ENCODE measurements around the gene FAM13B.
"Not testable (repeated sequence)": the region's sequence is repeated elsewhere in the genome, so short reads cannot be mapped to it uniquely, and the experiment has no call there.

The FAM13B gene

DNA sequence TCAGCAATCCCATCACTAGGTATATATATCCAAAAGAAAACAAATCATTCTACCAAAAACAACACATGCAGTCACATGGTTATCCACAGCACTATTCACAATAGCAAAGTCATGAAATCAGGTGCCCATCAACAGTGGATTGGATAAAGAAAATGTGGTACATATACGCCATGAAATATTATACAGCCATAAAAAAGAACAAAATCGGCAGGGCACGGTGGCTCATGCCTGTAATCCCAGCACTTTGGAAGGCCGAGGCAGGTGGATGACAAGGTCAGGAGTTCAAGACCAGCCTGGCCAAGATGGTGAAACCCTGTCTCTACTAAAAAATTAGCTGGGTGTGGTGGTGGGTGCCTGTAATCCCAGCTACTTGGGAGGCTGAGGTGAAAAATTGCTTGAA, 88.6 kb downstream of the FAM13B start:
- H4K8ac ChIP-seq (ENCODE audit: low read length); H2AFZ ChIP-seq (ENCODE audit: low read depth, low read length); H3K27me3 ChIP-seq (ENCODE audit: control insufficient read depth in 1 of 2, insufficient read depth in 1 of 2, low read length in 2 of 2); H3K23ac ChIP-seq (ENCODE audit: low read length in 2 of 2); DNase-seq; H2BK5ac ChIP-seq (ENCODE audit: low read depth, low read length, poor library complexity, severe bottlenecking); H2BK15ac ChIP-seq (ENCODE audit: low read depth, poor library complexity, severe bottlenecking); H3K18ac ChIP-seq (ENCODE audit: low read depth in 1 of 2, low read length in 2 of 2); H3K79me1 ChIP-seq (replicated peaks; ENCODE audit: low read length, poor library complexity, severe bottlenecking); H2BK12ac ChIP-seq (ENCODE audit: low read length in 2 of 2); H4K91ac ChIP-seq (ENCODE audit: low read length); H3K27ac ChIP-seq (ENCODE audit: low read length, poor library complexity, severe bottlenecking); H3K14ac ChIP-seq (ENCODE audit: low read length in 2 of 2); H3K4ac ChIP-seq (ENCODE audit: low read depth in 1 of 2, low read length in 2 of 2); H3K9ac ChIP-seq (ENCODE audit: low read length); H3K4me3 ChIP-seq (ENCODE audit: insufficient read depth in 1 of 2, low read depth in 1 of 2, low read length in 2 of 2); H2AK5ac ChIP-seq (ENCODE audit: low read length, severe bottlenecking); H3K4me1 ChIP-seq (ENCODE audit: control insufficient read depth, insufficient read depth, low read depth, low read length); H2BK120ac ChIP-seq (ENCODE audit: low read depth, low read length); H3K4me2 ChIP-seq (ENCODE audit: low read length, poor library complexity, severe bottlenecking); H3K9me3 ChIP-seq (ENCODE audit: control insufficient read depth, low read length): not testable (repeated sequence)
- over 99% methylated on average over 4 of the region's 4 CpGs for WGBS
- H3K36me3 ChIP-seq (ENCODE audit: control insufficient read depth in 1 of 2, insufficient read depth in 2 of 2, low read depth in 1 of 2, low read length in 2 of 2) = peaks cover 17 to 96% of the 10 kb centered on the region in 2 experiments

DNA sequence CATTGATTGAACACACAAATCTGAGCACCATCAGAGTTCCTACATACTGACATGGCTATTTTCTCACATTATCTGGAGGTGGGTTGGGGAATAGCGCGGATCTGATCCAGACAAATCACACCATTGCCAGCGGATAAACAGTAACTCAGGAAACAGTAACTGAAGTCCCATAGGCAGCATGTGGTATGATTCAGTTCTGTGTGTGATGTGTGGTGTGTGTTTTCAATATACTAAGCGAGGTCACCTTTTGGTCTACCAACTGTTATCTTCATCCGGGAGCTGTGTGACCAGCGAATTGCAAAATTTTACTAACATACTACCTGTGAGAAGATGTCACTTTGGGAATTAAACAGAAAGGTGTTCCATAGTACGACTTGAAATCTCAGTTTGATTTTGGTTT, 93.5 kb downstream of the FAM13B start:
- Histone ChIP-seq H3K4me1 (ENCODE audit: control insufficient read depth, insufficient read depth, low read depth, low read length) (no peaks in the 10 kb centered on the region), H2BK12ac (ENCODE audit: low read length in 2 of 2) (no peak overlapping the region), H3K23ac (ENCODE audit: low read length in 2 of 2) (no peak overlapping the region), H3K4me3 (ENCODE audit: insufficient read depth in 1 of 2, low read depth in 1 of 2, low read length in 2 of 2) (no peak overlapping the region), H2AK5ac (ENCODE audit: low read length, severe bottlenecking) (no peak overlapping the region), H3K18ac (ENCODE audit: low read depth in 1 of 2, low read length in 2 of 2) (no peak overlapping the region), H3K27ac (ENCODE audit: low read length, poor library complexity, severe bottlenecking) (no peak overlapping the region), H3K4me2 (ENCODE audit: low read length, poor library complexity, severe bottlenecking) (no peak overlapping the region), H2AFZ (ENCODE audit: low read depth, low read length) (no peak overlapping the region), H3K9me3 (ENCODE audit: control insufficient read depth, low read length) (no peaks in the 10 kb centered on the region), H2BK120ac (ENCODE audit: low read depth, low read length) (no peak overlapping the region), H4K8ac (ENCODE audit: low read length) (no peak overlapping the region), H3K4ac (ENCODE audit: low read depth in 1 of 2, low read length in 2 of 2) (no peak overlapping the region), H3K27me3 (ENCODE audit: control insufficient read depth in 1 of 2, insufficient read depth in 1 of 2, low read length in 2 of 2) (no peaks in the 10 kb centered on the region), H3K79me1 (replicated peaks; ENCODE audit: low read length, poor library complexity, severe bottlenecking) (peaks cover 11% of the 10 kb centered on the region), H2BK5ac (ENCODE audit: low read depth, low read length, poor library complexity, severe bottlenecking) (no peak overlapping the region), H4K91ac (ENCODE audit: low read length) (no peak overlapping the region), H2BK15ac (ENCODE audit: low read depth, poor library complexity, severe bottlenecking) (no peak overlapping the region), H3K14ac (ENCODE audit: low read length in 2 of 2) (no peak overlapping the region), H3K9ac (ENCODE audit: low read length) (no peak overlapping the region), H3K36me3 (ENCODE audit: control insufficient read depth in 1 of 2, insufficient read depth in 2 of 2, low read depth in 1 of 2, low read length in 2 of 2) (peaks cover 16 to 80% of the 10 kb centered on the region in 2 experiments)
- no peak for DNase-seq
- WGBS = 80% methylated on average over 7 of the region's 7 CpGs

DNA sequence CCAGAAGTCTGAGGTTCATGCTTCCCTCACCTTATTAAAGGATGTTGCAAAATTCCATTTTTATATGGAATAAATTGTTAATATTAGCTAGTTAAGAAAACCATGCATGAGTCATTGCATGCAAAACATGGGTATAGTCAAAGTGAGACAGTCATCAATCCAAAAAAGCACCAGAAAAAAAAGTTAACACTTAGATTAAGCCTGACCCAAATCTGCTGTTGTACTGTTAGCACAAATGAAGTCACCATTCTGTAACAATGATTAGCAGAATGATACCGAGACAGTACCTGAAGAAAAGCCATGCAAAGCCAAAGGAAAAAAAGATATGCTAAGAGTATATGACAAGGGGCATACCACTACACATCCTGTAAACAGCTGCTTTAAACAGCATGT, 94.1 kb downstream of the FAM13B start:
- no peak overlapping the region for H2BK5ac ChIP-seq (ENCODE audit: low read depth, low read length, poor library complexity, severe bottlenecking)
- H2BK15ac ChIP-seq (ENCODE audit: low read depth, poor library complexity, severe bottlenecking) = no peak overlapping the region
- DNase-seq = no peak
- no peak overlapping the region for H3K14ac ChIP-seq (ENCODE audit: low read length in 2 of 2)
- no peaks in the 10 kb centered on the region for H3K9me3 ChIP-seq (ENCODE audit: control insufficient read depth, low read length)
- no peak overlapping the region for H4K91ac ChIP-seq (ENCODE audit: low read length)
- H3K4me2 ChIP-seq (ENCODE audit: low read length, poor library complexity, severe bottlenecking) = no peak overlapping the region
- H2AFZ ChIP-seq (ENCODE audit: low read depth, low read length) = no peak overlapping the region
- no peak overlapping the region for H4K8ac ChIP-seq (ENCODE audit: low read length)
- no peak overlapping the region for H3K9ac ChIP-seq (ENCODE audit: low read length)
- H3K27me3 ChIP-seq (ENCODE audit: control insufficient read depth in 1 of 2, insufficient read depth in 1 of 2, low read length in 2 of 2) = no peaks in the 10 kb centered on the region
- peaks cover 11% of the 10 kb centered on the region for H3K79me1 ChIP-seq (replicated peaks; ENCODE audit: low read length, poor library complexity, severe bottlenecking)
- no peak overlapping the region for H3K4ac ChIP-seq (ENCODE audit: low read depth in 1 of 2, low read length in 2 of 2)
- no CpG with 5 or more reads among the region's 1 CpG for WGBS
- H3K27ac ChIP-seq (ENCODE audit: low read length, poor library complexity, severe bottlenecking) = no peak overlapping the region
- H3K36me3 ChIP-seq (ENCODE audit: control insufficient read depth in 1 of 2, insufficient read depth in 2 of 2, low read depth in 1 of 2, low read length in 2 of 2) = peaks cover 15 to 75% of the 10 kb centered on the region in 2 experiments
- H3K4me1 ChIP-seq (ENCODE audit: control insufficient read depth, insufficient read depth, low read depth, low read length) = no peaks in the 10 kb centered on the region
- no peak overlapping the region for H2AK5ac ChIP-seq (ENCODE audit: low read length, severe bottlenecking)
- H3K23ac ChIP-seq (ENCODE audit: low read length in 2 of 2) = no peak overlapping the region
- no peak overlapping the region for H2BK12ac ChIP-seq (ENCODE audit: low read length in 2 of 2)
- H3K4me3 ChIP-seq (ENCODE audit: insufficient read depth in 1 of 2, low read depth in 1 of 2, low read length in 2 of 2) = no peak overlapping the region
- H3K18ac ChIP-seq (ENCODE audit: low read depth in 1 of 2, low read length in 2 of 2) = no peak overlapping the region
- no peak overlapping the region for H2BK120ac ChIP-seq (ENCODE audit: low read depth, low read length)

DNA sequence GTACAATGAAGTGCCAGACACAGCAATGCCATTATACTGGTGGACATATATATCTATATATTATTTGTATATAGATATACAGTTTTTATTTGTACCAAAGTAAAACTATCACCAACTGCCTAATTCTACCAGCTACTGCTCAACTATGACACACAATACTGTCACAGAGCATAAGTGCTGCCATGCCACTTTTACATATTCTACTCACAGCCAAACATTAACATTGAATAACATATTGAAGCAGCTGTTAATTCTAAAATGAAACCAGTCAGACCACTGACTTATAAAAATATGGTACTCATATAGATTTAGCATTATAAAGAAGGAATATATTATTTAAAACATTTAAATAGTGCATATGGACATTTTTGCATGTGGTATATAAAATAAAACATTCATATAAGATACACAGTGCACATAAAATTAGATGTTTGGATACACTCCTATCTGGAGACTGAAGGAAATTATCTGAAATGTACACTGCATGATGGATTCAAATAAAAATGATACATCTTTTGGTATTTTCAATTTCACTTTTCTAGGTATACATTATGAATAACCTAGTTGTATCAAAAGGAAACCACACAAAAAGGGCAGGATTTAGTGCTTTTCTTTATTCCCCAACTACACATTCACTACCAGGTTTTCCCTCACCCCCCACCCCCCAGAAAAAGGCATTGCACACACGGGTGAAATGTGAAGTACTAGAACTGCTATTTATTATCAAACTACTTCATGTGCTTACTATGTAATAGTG, 94.7 kb downstream of the FAM13B start:
- Histone ChIP-seq H4K91ac (ENCODE audit: low read length) (no peak overlapping the region), H3K27ac (ENCODE audit: low read length, poor library complexity, severe bottlenecking) (no peak overlapping the region), H2AK5ac (ENCODE audit: low read length, severe bottlenecking) (no peak overlapping the region), H3K4me1 (ENCODE audit: control insufficient read depth, insufficient read depth, low read depth, low read length) (no peaks in the 10 kb centered on the region), H3K9me3 (ENCODE audit: control insufficient read depth, low read length) (no peaks in the 10 kb centered on the region), H2BK12ac (ENCODE audit: low read length in 2 of 2) (no peak overlapping the region), H3K4me2 (ENCODE audit: low read length, poor library complexity, severe bottlenecking) (no peak overlapping the region), H3K79me1 (replicated peaks; ENCODE audit: low read length, poor library complexity, severe bottlenecking) (peaks cover 10% of the 10 kb centered on the region), H2BK5ac (ENCODE audit: low read depth, low read length, poor library complexity, severe bottlenecking) (no peak overlapping the region), H3K9ac (ENCODE audit: low read length) (no peak overlapping the region), H3K4me3 (ENCODE audit: insufficient read depth in 1 of 2, low read depth in 1 of 2, low read length in 2 of 2) (no peak overlapping the region), H3K14ac (ENCODE audit: low read length in 2 of 2) (no peak overlapping the region), H3K4ac (ENCODE audit: low read depth in 1 of 2, low read length in 2 of 2) (no peak overlapping the region), H3K27me3 (ENCODE audit: control insufficient read depth in 1 of 2, insufficient read depth in 1 of 2, low read length in 2 of 2) (no peaks in the 10 kb centered on the region), H3K36me3 (ENCODE audit: control insufficient read depth in 1 of 2, insufficient read depth in 2 of 2, low read depth in 1 of 2, low read length in 2 of 2) (peaks cover 15 to 73% of the 10 kb centered on the region in 2 experiments), H3K18ac (ENCODE audit: low read depth in 1 of 2, low read length in 2 of 2) (no peak overlapping the region), H3K23ac (ENCODE audit: low read length in 2 of 2) (no peak overlapping the region), H4K8ac (ENCODE audit: low read length) (no peak overlapping the region), H2BK120ac (ENCODE audit: low read depth, low read length) (no peak overlapping the region), H2AFZ (ENCODE audit: low read depth, low read length) (no peak overlapping the region), H2BK15ac (ENCODE audit: low read depth, poor library complexity, severe bottlenecking) (no peak overlapping the region)
- DNase-seq = no peak
- no CpG with 5 or more reads among the region's 1 CpG for WGBS
